ENCODE results near the gene CAPN2.
"Not testable (repeated sequence)": the region's sequence is repeated elsewhere in the genome, so short reads cannot be mapped to it uniquely, and the experiment has no call there.

CAPN2 gene

GRCh38 chr1:223793716-223794115, 81.4 kb downstream of the CAPN2 start:
- no peak for DNase-seq

- no peak for DNase-seq
Observed at GRCh38 chr1:223794136-223794880, 82.0 kb downstream of the CAPN2 start.

- DNase-seq: no peak
Observed at GRCh38 chr1:223796210-223796609, 83.9 kb downstream of the CAPN2 start.

GRCh38 chr1:223802032-223802431, 89.7 kb downstream of the CAPN2 start:
- DNase-seq: no peak

- no peak for DNase-seq
Observed at GRCh38 chr1:223802602-223803001, 90.3 kb downstream of the CAPN2 start.

- DNase-seq: no peak
Observed at GRCh38 chr1:223803211-223803610, 90.9 kb downstream of the CAPN2 start.

- not testable (repeated sequence) for DNase-seq
Observed at GRCh38 chr1:223809905-223810304, 97.6 kb downstream of the CAPN2 start.

- DNase-seq: no peak
Observed at GRCh38 chr1:223810586-223810985, 98.2 kb downstream of the CAPN2 start.

GRCh38 chr1:223811634-223812101, 99.3 kb downstream of the CAPN2 start:
- DNase-seq: peak in 1 of 2 donors; percentile 68

GRCh38 chr1:223813645-223814044, 101.3 kb downstream of the CAPN2 start:
- DNase-seq: no peak

- no peak for DNase-seq
Observed at GRCh38 chr1:223815020-223815853, 102.9 kb downstream of the CAPN2 start.

GRCh38 chr1:223815865-223816264, 103.5 kb downstream of the CAPN2 start:
- no peak for DNase-seq

GRCh38 chr1:223817265-223817664, 104.9 kb downstream of the CAPN2 start:
- not testable (repeated sequence) for DNase-seq

- DNase-seq: no peak
Observed at GRCh38 chr1:223819730-223820514, 107.6 kb downstream of the CAPN2 start.

- no peak for DNase-seq
Observed at GRCh38 chr1:223820515-223820858, 108.1 kb downstream of the CAPN2 start.

- no peak for DNase-seq
Observed at GRCh38 chr1:223820971-223821370, 108.6 kb downstream of the CAPN2 start.

- DNase-seq: no peak
Observed at GRCh38 chr1:223824287-223824686, 111.9 kb downstream of the CAPN2 start.

GRCh38 chr1:223824712-223825111, 112.4 kb downstream of the CAPN2 start:
- no peak for DNase-seq
